GM21367 (cell line): Measurements from ENCODE around the gene PHPT1.
A peak's percentile ranks its signal among the peaks of the same experiment; 100 is the strongest.

Experiments
- ATAC-seq: cut with Tn5 transposase; IDR thresholded peaks from one replicate; pipeline ENCODE4 v1.9.1; 2021; ENCODE audit not compliant: unreplicated experiment

The PHPT1 gene

GRCh38 chr9:136847826-136848392, 1.3 kb upstream of the PHPT1 start:
- ATAC-seq = no peak

DNA sequence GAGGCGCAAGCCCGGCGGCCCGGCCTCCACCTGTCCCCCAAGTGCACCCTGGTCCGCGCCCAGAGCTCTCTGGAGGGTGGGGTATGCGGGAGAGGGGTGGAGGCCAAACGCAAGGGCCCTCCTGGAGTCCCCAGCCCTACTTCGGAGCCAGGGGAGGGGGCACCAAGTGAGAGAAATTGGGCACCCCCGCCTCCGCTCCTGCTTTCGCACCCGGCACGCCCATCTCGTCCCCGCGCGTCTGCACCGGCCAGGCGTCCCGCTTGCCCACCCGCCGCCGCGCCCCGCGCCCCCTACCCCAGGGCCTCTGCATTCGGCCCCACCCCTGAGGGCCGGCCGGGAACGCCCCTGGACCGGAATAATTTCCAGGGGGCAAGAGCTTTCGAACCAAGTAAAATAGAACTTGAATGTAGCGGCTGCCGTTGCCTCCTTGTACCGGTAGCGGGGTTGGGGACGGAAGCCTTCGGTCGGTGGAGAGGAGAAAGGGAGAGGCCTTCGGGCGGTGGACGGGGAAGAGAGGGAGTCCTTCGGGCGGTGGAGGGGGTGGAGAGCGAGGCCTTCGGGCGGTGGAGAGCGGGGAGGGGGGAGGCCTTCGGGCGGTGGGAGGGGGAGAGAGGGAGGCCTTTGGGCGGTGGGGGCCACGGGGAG, 694 bp upstream of the PHPT1 start:
- peak; percentile 1 for ATAC-seq

GRCh38 chr9:136849960-136850865, 1.0 kb downstream of the PHPT1 start:
- no peak for ATAC-seq

DNA sequence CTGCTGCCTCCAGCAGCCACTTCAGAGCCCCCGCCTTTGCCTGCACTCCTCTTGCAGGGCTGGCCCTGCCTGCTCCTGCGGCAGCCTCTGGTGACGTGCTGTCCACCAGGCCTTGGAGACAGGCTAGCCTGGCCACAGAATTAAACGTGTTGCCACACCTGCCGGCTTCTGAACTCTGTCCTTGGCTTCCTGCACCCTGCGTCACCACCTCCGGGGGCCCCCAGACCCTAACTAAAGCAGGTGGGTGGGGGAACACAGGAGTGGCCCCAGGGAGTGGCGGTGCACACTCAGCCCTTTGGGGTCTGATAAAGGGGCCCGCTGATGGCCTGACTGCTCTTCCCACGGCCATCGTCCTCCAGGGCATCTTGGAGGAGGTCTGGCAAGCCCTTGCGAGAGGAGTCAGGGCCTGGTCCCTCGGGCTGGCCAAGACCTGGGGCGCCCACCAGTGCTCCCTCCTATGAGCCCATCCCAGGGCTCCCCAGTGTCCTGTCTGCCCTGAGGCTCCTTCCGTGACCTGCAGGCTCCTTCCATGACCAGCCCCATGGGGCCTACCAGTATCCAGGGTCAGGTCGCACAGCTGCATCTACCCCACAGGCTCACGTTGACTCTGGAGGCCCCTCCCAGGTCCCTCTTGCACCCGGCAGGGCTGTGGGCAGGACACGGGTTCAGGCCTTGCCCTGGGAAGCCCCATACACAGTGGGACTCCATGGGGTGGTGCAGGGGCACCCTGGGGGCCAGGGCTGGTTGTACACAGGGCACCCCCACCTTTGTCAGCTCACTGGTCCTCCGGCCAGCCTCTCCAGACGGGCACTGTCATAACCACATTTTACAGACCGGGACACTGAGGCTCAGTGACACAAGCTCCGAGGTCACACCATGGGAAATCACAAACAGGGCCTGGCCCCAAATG, 1.9 kb downstream of the PHPT1 start:
- ATAC-seq = no peak

- no peak for ATAC-seq
These were observed 2.9 kb downstream of the PHPT1 start, which contains the start of gene MAMDC4 for GRCh38 chr9:136851941-136852663. Gene MAMDC4, plus strand, starts transcription at chr9:136852346. Its CDS starts 71 bp downstream, at chr9:136852417.

DNA sequence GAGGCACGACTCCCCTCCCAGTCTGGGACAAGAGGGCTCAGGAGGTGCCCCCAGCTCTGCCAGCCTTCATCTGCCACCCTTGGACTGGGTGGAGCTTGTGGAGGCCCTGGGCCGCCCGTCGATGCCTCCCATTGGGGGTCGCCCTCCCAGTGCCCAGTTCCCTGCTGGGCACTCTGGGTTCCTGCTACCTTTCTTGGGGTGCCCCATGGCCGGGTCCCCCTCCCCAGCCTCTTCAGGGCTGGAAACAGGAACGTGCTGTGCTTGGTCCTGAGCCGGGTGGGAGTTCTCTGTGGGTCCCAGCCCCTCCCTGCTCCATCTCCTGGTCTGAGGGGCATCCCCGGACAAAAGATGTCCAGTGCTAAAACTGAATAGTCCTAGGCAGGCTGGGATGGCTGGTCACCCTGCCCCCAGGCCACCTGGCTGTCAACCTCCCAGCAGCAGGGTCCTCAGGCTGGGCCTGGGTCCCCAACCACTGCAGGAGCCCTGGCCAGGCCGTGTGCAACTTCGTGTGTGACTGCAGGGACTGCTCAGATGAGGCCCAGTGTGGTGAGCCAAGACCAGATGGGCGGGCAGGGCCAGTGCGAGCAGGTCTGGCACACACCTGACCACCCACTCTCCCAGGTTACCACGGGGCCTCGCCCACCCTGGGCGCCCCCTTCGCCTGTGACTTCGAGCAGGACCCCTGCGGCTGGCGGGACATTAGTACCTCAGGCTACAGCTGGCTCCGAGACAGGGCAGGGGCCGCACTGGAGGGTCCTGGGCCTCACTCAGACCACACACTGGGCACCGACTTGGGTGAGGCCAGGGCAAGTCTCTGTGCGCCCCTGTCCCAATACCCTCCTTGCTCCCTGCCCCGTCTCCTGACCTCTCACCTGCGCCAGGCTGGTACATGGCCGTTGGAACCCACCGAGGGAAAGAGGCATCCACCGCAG, 3.7 kb downstream of the PHPT1 start:
- no peak for ATAC-seq

GRCh38 chr9:136853596-136854112, 4.4 kb downstream of the PHPT1 start:
- no peak for ATAC-seq

DNA sequence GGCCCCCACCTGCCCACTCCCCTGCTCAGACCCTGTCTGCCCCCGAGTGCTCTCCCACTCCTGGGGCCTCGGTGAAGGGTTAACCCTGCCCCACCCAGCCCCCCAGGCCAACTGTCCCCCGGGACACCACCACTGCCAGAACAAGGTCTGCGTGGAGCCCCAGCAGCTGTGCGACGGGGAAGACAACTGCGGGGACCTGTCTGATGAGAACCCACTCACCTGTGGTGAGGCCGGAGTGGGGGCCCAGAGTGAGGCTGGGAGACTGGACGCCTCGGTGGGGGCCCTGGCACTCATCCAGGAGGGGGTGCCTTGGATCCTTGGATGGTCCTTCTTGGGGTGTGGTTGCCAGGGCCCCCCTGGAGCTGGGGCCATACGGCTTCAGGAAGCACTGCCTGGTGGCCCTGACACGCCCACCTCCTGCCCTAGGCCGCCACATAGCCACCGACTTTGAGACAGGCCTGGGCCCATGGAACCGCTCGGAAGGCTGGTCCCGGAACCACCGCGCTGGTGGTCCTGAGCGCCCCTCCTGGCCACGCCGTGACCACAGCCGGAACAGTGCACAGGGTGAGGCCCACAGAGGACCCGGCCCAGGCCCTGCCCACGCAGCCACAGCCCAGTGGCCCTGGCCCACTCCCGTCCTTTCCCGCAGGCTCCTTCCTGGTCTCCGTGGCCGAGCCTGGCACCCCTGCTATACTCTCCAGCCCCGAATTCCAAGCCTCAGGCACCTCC, 5.1 kb downstream of the PHPT1 start:
- no peak for ATAC-seq

DNA sequence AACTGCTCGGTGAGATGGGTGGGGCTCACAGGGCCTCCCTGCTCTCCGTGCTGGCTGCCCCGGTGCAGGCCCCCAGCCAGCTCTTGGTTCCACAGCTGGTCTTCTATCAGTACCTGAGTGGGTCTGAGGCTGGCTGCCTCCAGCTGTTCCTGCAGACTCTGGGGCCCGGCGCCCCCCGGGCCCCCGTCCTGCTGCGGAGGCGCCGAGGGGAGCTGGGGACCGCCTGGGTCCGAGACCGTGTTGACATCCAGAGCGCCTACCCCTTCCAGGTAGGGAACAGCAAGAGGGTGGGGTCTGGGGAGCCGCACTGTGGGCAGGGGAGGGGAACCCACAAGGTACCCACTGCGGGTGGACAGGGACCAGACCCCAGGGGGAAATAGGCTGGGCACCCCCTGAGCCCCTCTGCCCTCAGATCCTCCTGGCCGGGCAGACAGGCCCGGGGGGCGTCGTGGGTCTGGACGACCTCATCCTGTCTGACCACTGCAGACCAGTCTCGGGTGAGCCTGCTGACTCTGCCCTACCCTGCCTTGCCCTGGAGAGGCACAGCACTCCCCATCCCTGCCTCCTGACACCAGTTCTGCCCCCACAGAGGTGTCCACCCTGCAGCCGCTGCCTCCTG, 5.7 kb downstream of the PHPT1 start:
- no peak for ATAC-seq

- ATAC-seq = no peak
These were observed 6.4 kb downstream of the PHPT1 start for GRCh38 chr9:136855461-136856078.

DNA sequence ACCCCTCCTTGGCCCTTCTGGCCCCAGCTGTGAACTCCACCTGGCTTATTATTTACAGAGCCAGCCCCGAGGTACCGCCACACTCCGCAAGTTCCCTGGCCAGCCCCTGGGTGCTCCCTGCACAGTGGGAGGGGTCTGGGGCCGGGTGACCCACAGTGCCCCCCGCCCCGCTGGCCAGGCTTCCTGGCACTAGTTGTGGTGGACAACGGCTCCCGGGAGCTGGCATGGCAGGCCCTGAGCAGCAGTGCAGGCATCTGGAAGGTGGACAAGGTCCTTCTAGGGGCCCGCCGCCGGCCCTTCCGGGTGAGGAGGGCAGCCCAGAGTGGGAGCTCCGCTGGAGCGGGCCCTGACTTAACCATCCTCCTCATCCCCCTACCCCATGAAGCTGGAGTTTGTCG, 6.9 kb downstream of the PHPT1 start:
- ATAC-seq = no peak

- no peak for ATAC-seq
These were observed 7.4 kb downstream of the PHPT1 start for GRCh38 chr9:136856541-136857141.

- no peak for ATAC-seq
These were observed 8.0 kb downstream of the PHPT1 start for GRCh38 chr9:136857166-136857565.

GRCh38 chr9:136857581-136858412, 8.6 kb downstream of the PHPT1 start:
- no peak for ATAC-seq

- no peak for ATAC-seq
These were observed 9.2 kb downstream of the PHPT1 start for GRCh38 chr9:136858452-136858843.
